Hematopoietic multipotent progenitor cell treated with erythropoietin and hydrocortisone succinate and interleukin-3 and kit ligand, for 8 days (in vitro differentiated cells): ENCODE results near the gene STAT1.

ENCODE experiments used
- DNase-seq: peaks from one replicate; pipeline ENCODE4 v3.0.0-alpha.2; 2015

The STAT1 gene

DNA sequence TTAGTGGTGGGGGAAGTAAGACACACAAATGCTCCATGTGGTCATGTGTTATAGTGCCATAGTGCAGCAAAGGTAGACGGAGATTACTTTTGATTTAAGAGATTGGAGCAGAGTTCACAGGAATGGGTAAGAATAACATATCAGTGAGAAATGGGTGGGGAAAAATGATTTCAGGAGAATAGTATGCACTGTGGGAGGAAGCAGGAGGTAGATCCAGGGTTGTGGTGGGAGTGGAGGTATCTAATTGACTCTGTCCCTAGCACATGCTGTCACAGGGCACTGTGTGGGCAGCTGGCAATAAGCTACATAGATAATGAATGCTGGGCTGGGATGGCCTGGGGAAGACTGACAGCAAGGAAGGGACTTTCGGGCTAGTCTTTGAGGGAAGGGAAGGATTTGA, 65.3 kb downstream of the STAT1 start:
- no peak for DNase-seq

DNA sequence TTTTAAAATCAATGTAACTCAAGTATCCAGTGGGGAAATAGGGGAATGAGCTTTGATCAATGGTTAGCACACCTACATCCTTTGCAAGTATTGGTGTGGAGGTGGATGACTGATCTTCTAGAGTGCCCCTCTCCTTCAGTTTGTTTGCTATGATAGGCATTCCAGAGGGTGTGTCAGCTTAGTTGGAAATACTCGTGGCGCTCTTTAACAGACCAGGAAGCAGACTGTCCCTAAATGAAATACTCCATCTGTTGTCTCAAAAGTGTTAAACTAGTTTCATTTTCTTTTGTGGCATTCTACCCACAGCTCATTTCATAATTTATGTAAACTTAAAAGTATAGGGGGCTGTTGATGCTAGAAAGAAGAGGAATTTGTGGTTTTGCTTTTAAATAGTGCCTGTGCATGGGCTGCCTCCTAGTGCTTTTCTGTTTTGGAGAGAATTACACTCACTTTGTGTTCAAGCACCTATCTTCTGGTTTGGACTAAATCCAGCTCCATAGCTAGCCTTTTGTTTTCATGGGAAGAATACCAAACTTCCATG, 66.2 kb downstream of the STAT1 start:
- DNase-seq = peak; percentile 18

DNA sequence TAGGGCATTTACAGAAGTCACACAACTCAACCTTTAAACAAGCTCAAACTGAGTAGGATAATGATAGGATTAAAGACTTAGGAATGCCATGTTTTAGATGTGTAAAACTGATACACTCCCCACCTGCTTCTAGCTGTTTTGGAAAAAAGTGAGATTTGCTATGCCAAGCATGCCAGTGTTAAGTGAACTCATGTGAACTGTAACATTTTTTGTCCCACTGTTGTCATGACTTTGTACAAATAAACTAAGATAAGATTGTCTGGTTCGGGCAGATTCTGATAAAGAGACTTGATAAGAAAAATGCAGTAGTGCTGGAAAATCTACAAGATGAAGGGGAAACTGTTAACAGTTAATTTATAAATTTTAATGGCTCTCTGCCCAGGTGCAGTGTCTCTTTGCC, 66.8 kb downstream of the STAT1 start:
- DNase-seq = peak; percentile 51

DNA sequence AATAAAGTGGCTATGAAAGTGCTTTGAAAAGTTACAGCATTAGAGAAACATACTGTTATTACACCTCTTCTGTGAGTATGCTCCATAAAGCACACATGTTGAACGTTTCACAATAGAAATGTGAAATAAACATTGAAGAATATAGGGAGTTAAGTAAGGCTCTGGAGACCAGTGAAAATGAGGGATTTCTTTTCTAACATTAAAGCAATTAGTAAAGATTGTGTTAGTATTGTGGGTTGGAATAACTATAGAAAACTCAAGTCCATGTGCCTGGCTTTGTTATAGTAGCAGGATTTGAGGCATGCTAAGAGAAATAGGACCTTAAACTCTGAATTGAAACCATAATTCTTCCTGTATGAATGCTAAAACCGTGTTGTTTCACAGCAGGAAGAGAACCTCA, 70.3 kb downstream of the STAT1 start:
- DNase-seq = no peak

- DNase-seq = no peak
Measured at GRCh38 chr2:190942697-190943096, 71.3 kb downstream of the STAT1 start.

- DNase-seq = no peak
Measured at GRCh38 chr2:190941571-190941970, 72.4 kb downstream of the STAT1 start.

- no peak for DNase-seq
Measured at GRCh38 chr2:190940454-190940853, 73.5 kb downstream of the STAT1 start.

DNA sequence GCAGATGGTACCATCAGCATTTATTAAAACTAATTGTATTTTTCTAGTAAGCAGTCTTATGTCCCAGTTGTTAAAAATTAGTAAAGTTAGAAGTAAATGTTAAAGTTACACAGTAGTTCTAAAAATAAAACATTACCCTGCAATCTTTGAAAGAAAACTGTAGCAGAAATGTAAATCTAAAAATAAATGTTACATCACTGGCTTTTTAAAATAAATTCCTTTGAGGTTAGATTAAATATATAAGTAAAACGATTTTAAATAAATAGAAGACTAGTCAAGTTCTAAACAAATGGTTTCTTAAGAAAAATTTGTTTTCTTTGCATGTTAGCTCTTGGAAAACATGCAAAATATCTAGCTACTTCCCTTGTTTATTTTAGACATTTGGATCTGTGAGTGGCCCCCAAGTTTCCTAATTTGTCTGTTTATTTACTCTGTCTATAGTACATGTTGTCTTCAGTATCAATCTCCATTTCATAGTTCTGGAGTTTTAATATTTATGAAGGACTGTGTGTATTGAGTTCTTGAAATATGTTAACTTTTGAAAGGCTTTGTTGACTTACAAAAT, 75.1 kb downstream of the STAT1 start:
- no peak for DNase-seq

DNA sequence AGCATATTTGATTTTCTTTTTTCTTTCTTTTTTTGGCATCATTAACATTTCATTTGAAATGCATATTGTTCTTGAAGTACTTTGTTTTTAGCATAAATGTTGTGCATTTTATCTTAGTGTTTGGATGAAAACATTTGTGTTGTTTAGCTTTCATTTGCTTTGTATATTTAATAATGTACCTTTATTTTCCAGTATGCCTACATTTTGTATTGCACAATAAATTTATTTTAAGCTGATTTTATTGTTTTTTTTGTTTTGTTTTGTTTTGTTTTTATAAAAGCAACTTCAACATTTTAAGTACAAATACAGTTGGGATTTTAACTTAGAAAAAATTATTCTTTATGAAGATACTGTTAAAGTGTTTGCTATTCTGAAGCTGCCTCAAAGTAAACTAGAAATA, 78.9 kb downstream of the STAT1 start:
- no peak for DNase-seq

GRCh38 chr2:190933361-190933760, 80.6 kb downstream of the STAT1 start:
- DNase-seq = no peak

DNA sequence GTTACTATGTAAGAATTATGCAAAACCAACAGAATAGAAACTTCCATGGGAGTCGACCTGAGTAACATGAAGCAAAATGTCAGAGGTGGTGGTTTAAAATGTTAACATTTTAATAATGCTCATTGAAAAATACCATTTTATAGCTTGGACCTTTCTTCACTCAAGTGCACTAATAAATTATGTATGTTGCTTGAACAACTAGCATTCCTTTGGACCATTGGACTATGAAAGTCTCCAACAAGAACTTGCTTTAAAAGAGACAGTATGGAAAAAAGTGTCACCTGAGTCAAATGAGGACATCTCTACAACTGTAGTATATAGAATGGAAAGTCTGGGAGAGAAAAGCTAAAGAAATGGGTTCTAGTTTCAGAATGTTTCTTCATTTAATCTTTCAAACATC, 81.5 kb downstream of the STAT1 start:
- DNase-seq = no peak

- DNase-seq = no peak
Measured at GRCh38 chr2:190930411-190930810, 83.6 kb downstream of the STAT1 start.

- DNase-seq = no peak
Measured at GRCh38 chr2:190929919-190930318, 84.1 kb downstream of the STAT1 start.

- DNase-seq = no peak
Measured at GRCh38 chr2:190927301-190927700, 86.7 kb downstream of the STAT1 start.

DNA sequence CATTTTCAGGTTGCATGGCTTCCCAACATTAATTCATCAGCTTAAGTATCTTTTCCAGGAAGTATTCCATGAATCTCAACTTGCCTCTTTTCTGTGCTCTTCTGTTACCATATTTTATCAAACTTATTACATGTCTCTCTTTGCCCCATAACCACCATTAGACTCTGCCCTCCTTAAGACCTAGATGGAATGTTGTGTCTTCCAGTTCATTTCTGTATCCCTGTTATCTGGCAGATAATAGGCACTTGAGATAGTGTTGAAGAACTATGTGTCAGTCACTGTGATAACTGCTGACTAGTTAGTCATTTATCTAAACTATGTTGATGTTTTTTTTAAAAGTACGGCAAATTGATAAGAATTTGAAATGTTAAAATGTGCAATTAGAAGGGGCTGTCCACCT, 91.6 kb downstream of the STAT1 start:
- DNase-seq = no peak

DNA sequence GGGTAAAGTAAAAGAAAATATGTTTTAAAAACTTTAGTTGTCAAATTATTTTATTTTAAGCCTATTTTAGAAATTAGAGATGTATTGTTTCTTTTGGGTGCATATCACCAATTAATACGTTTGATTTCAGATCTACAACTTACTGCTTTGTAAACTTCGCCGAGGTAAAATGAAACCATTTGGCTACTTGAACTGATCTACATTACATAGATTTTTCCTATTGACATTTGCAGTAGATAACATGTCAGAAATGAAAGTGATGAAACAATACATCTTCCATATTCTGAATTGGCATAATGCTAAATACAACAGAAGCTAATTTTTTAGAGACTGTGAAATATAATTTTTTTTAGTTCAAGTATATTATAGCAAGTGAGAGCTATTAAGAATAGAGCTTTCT, 93.9 kb downstream of the STAT1 start:
- no peak for DNase-seq
